Upper lobe of left lung (tissue), 6 donors: ENCODE results near the gene AXIN2. TPM values are rescaled to one million over a fixed set of nuclear protein-coding genes. Genes with fewer than 3 reads are reported as not detected.
A peak's percentile ranks its signal among the peaks of the same experiment; 100 is the strongest.

ENCODE experiments used
- ATAC-seq, 2 donors: fragments of 200-7000 bp; cut with Tn5 transposase; one replicate each; pipeline ENCODE4 v1.9.1; 2022; ENCODE audit warnings: mild to moderate bottlenecking in 2 of 2, moderate library complexity in 2 of 2; ENCODE audit not compliant: low FRiP score in 2 of 2
- DNase-seq, 2 donors: peaks; one replicate each; pipeline ENCODE4 v3.0.0-alpha.2; 2019 to 2020
- H3K27ac ChIP-seq, 4 donors: fragments of 200-600 bp; sonication (generic); one replicate each; pipeline ENCODE4 v1.5.1; 2016 to 2019
- H3K27me3 ChIP-seq, 4 donors: fragments of 200-600 bp; sonication (generic); one replicate each; pipeline ENCODE4 v1.5.1; 2017 to 2019
- H3K36me3 ChIP-seq, 4 donors: fragments of 200-600 bp; sonication (generic); one replicate each; pipeline ENCODE4 v1.5.1; 2016 to 2019
- H3K4me1 ChIP-seq, 4 donors: fragments of 200-600 bp; sonication (generic); one replicate each; pipeline ENCODE4 v1.5.1; 2018 to 2019
- H3K4me3 ChIP-seq, 4 donors: fragments of 200-600 bp; sonication (generic); one replicate each; pipeline ENCODE4 v1.5.1; 2017 to 2019; ENCODE audit warnings: mild to moderate bottlenecking in 2 of 4, moderate library complexity in 1 of 4
- H3K9me3 ChIP-seq, 4 donors: fragments of 200-600 bp; sonication (generic); one replicate each; pipeline ENCODE4 v1.5.1; 2018 to 2019
- EP300 ChIP-seq, 4 donors: sonication (generic); formaldehyde crosslinking; IDR thresholded peaks; one replicate each; pipeline ENCODE4 v1.5.1; 2017; ENCODE audit warnings: antibody characterized with exemption in 4 of 4, control low read depth in 2 of 4
- POLR2A ChIP-seq, 4 donors: fragments of 450-650 bp; IDR thresholded peaks; one replicate each; pipeline ENCODE4 v1.5.1; 2016 to 2017; ENCODE audit warnings: antibody characterized with exemption in 4 of 4, mild to moderate bottlenecking in 2 of 4
- POLR2AphosphoS5 ChIP-seq, 2 donors: sonication (generic); formaldehyde crosslinking; IDR thresholded peaks; one replicate each; pipeline ENCODE4 v1.5.1; 2017; ENCODE audit warnings: antibody characterized with exemption in 2 of 2
- WGBS, 2 donors: methylation state at CpG; one replicate each; pipeline ENCODE4 v1.1.5; 2017 to 2018; 5-methylcytosine and 5-hydroxymethylcytosine counted together
- total RNA-seq, 6 donors: library from RNA; depleted of rRNA in 4 of 6; stranded (reverse); fragments of >200 nt in 4 of 6; gene quantifications; one replicate each; pipeline versions ENCODE4 v1.1.0 to v1.2.1, GENCODE V29; 2016 to 2021
- TF ChIP-seq, protein P1 (sequence below), 6 experiments: fragments of 450-650 bp in 4 of 6; fragments of 200-600 bp in 2 of 6; sonication (generic) in 2 of 6; IDR thresholded peaks; one replicate each; pipeline ENCODE4 v1.5.1; 2016 to 2019; ENCODE audit warnings: antibody characterized with exemption in 6 of 6
- donor health status: DM: no; HTN: no; CAD: no; lungs with moderate emphysema.
- donor health status: DM: no; HTN: yes; CAD: no; lungs with severe emphysema.

Gene AXIN2
- total RNA-seq, 6 donors from 2014 or later = 48.0 to 135 (median 68.9) TPM

DNA sequence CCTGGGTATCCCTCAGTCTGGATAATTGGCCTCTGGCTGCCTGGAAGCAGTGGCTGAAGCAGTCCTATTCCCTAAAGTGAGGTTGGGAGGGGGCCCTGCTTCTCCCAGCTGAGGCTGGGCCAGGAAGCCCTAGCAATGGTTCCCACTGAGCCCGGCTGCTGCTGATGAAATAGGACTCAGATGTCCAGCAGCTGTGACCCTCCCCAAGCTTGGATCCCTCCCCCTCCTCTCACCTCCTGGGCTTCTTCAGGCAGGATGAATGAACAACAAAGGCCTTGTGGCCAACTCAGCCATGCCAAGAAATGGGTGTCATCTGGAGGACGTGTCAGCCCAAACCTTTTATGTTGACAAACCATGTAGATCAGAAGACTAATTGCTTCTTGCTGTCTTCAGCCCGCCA, 42.0 kb downstream of the AXIN2 start:
- no peak overlapping the region for H3K27ac ChIP-seq
- no peaks in the 10 kb centered on the region for H3K36me3 ChIP-seq
- DNase-seq (no peak), ATAC-seq (no peak)
- 78 to 82% methylated on average over 3 of the region's 3 CpGs for WGBS, 2 donors
- TF ChIP-seq, protein P1, sequence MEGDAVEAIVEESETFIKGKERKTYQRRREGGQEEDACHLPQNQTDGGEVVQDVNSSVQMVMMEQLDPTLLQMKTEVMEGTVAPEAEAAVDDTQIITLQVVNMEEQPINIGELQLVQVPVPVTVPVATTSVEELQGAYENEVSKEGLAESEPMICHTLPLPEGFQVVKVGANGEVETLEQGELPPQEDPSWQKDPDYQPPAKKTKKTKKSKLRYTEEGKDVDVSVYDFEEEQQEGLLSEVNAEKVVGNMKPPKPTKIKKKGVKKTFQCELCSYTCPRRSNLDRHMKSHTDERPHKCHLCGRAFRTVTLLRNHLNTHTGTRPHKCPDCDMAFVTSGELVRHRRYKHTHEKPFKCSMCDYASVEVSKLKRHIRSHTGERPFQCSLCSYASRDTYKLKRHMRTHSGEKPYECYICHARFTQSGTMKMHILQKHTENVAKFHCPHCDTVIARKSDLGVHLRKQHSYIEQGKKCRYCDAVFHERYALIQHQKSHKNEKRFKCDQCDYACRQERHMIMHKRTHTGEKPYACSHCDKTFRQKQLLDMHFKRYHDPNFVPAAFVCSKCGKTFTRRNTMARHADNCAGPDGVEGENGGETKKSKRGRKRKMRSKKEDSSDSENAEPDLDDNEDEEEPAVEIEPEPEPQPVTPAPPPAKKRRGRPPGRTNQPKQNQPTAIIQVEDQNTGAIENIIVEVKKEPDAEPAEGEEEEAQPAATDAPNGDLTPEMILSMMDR (IDR thresholded peaks at IDR 0.05) = no peak
- TF ChIP-seq POLR2AphosphoS5 (IDR thresholded peaks at IDR 0.05) = no peak
- no peak for TF ChIP-seq POLR2A (IDR thresholded peaks at IDR 0.05)
- no peak for TF ChIP-seq EP300 (IDR thresholded peaks at IDR 0.05)
- H3K9me3 ChIP-seq = no peaks in the 10 kb centered on the region
- no peak overlapping the region for H3K4me3 ChIP-seq
- peaks cover 15 to 28% (median 23%) of the 10 kb centered on the region in 4 donors for H3K4me1 ChIP-seq
- no peaks in the 10 kb centered on the region for H3K27me3 ChIP-seq

DNA sequence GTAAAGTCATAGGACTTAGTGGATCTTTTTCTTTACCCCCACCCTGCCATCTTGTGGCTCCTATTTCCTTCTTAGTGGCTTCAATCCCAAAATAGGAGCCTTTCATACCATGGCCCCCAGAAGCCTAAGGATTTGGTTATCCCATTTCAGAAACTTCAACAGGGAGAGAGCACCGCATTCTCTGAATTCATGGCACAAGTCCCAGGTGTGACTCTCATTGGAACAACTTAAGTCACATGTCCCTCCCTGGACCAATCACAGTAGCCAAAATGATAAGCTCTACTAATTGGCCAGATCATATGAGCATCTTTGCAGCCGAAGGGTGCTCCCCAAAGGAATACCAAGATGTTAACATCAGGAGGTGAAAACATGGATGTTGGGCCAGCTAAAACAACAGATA, 43.2 kb downstream of the AXIN2 start:
- H3K27me3 ChIP-seq = no peaks in the 10 kb centered on the region
- no peak overlapping the region for H3K27ac ChIP-seq
- DNase-seq (no peak), ATAC-seq (no peak)
- TF ChIP-seq EP300 (IDR thresholded peaks at IDR 0.05) (no peak), POLR2AphosphoS5 (IDR thresholded peaks at IDR 0.05) (no peak), POLR2A (IDR thresholded peaks at IDR 0.05) (no peak)
- TF ChIP-seq, protein P1 (IDR thresholded peaks at IDR 0.05) = no peak
- H3K36me3 ChIP-seq = no peaks in the 10 kb centered on the region
- H3K9me3 ChIP-seq = no peaks in the 10 kb centered on the region
- H3K4me1 ChIP-seq = peaks cover 9 to 25% (median 15%) of the 10 kb centered on the region in 4 donors
- H3K4me3 ChIP-seq = no peak overlapping the region
- 78 to 96% methylated on average over 2 of the region's 2 CpGs for WGBS, 2 donors

DNA sequence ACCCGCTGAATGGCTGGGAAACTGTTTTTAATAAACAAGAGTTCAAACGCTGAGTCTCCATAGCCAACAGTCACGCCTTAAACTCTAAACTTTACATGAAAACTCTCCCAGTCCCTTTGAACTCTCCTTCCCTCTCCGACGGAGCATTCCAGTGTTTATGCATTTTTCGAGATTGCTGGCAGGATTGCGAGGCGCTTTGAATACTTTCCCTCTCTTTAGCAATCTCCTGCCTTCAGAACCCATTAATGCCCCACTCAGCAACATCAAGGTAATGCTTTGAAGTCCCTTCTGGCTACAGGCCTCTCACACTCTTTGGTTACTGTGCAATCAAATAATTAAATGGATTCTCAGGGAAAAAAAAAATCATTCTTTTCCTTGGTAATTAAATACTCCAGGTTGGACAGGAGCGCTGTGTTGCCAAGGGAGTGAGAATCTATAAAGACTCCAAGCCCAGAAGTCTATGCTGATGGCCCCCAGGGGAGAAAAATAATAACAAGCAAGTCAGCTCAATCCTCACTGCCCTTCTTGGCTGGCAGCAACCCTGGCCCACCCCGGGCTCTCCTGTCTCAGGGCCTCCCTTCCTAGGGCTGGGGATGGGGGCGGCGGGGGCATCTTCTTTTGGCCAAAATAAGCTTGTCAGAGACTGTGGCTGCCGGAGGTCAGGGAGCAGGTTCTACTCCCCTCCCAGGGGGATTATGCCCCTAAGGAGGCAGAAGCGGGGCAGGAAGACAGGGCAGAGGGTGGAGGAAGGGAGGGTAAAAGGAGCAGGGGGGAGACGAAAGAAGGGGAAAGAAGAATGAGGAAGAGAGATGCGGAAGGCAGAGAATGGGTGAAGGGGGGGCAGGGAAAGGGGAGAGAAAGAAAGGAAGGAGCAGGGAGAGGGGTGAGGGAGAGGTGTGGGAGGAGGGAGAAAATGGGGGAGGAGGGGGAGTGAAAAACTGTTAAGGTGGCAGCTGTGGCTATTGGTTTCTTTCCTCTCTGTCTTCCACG, 45.2 kb downstream of the AXIN2 start:
- Histone ChIP-seq H3K4me1 (peaks cover 9 to 25% (median 15%) of the 10 kb centered on the region in 4 donors), H3K27me3 (no peaks in the 10 kb centered on the region), H3K9me3 (no peaks in the 10 kb centered on the region), H3K27ac (peak overlapping the region; percentile 69 to 80 (median 75)), H3K4me3 (no peak overlapping the region), H3K36me3 (no peaks in the 10 kb centered on the region)
- 36 to 43% methylated on average over 15 to 17 of the region's 17 CpGs for WGBS, 2 donors
- TF ChIP-seq EP300 (IDR thresholded peaks at IDR 0.05) = no peak
- TF ChIP-seq, protein P1 (IDR thresholded peaks at IDR 0.05) = no peak
- no peak for TF ChIP-seq POLR2A (IDR thresholded peaks at IDR 0.05)
- no peak for TF ChIP-seq POLR2AphosphoS5 (IDR thresholded peaks at IDR 0.05)
- peak in 1 of 2 donors; percentile 42 for DNase-seq
- ATAC-seq = peak; percentile 36 to 75

DNA sequence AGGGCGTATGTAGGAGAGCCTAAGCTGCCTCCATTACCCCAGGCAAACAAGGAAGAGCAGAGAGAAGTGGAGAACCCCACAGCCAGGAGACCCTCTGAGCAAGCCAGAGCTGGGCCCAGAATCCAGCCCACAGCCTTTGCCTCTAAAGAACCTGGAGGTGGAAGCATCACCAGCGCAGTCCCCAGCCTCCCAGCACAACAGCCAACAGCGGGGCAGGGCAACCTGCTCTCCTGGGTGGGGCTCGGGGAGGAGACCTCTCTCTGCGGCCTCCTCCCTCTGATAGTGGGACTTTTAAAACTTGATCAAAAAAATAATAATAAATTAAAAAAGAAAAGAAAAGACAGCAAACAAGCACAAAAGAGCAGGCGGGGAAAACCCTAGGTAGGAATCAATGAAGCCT, 45.9 kb downstream of the AXIN2 start:
- ATAC-seq = no peak
- Histone ChIP-seq H3K36me3 (no peaks in the 10 kb centered on the region), H3K9me3 (no peaks in the 10 kb centered on the region), H3K4me1 (peaks cover 9 to 25% (median 15%) of the 10 kb centered on the region in 4 donors), H3K27me3 (no peaks in the 10 kb centered on the region), H3K4me3 (no peak overlapping the region), H3K27ac (peak overlapping the region; percentile 69 to 80 (median 75))
- TF ChIP-seq POLR2A (IDR thresholded peaks at IDR 0.05) = no peak
- TF ChIP-seq EP300 (IDR thresholded peaks at IDR 0.05) = no peak
- TF ChIP-seq, protein P1 (IDR thresholded peaks at IDR 0.05) = no peak
- no peak for TF ChIP-seq POLR2AphosphoS5 (IDR thresholded peaks at IDR 0.05)
- no peak for DNase-seq
- 66 to 67% methylated on average over 5 to 6 of the region's 6 CpGs for WGBS, 2 donors
